WI38 (cell line): ENCODE data around the gene RLN3.
A peak's percentile ranks its signal among the peaks of the same experiment; 100 is the strongest.

Experiments used
- H3K4me3 ChIP-seq: 2 replicates; pipeline ENCODE4 v1.5.1; 2011; ENCODE audit warnings: low read depth, mild to moderate bottlenecking, control low read depth, low read length
- TF ChIP-seq, protein P1 (sequence below): IDR thresholded peaks from 2 replicates; pipeline ENCODE4 v1.5.1; 2012; ENCODE audit warnings: low read depth, mild to moderate bottlenecking, control low read depth, low read length

The RLN3 gene

DNA sequence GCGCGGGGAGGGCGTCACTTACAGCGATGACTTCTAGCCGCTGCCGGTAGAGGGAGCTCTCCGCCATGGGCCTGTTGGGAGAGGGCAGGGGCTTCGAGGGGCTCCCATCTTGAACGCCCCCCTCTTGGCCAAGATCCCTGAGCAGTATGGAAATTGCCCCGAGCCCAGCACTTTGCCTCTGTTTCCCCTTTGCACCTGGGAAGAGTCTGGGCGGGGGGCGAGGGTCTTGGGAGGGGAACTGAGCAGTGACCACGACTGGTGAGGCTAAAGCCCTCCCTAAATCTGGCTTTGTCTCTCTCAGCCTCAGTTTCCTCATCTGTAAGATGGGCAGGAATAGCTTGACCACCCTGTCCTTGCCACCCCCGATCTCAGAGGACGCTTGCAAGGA lies 31.1 kb downstream of the RLN3 start:
- TF ChIP-seq, protein P1, sequence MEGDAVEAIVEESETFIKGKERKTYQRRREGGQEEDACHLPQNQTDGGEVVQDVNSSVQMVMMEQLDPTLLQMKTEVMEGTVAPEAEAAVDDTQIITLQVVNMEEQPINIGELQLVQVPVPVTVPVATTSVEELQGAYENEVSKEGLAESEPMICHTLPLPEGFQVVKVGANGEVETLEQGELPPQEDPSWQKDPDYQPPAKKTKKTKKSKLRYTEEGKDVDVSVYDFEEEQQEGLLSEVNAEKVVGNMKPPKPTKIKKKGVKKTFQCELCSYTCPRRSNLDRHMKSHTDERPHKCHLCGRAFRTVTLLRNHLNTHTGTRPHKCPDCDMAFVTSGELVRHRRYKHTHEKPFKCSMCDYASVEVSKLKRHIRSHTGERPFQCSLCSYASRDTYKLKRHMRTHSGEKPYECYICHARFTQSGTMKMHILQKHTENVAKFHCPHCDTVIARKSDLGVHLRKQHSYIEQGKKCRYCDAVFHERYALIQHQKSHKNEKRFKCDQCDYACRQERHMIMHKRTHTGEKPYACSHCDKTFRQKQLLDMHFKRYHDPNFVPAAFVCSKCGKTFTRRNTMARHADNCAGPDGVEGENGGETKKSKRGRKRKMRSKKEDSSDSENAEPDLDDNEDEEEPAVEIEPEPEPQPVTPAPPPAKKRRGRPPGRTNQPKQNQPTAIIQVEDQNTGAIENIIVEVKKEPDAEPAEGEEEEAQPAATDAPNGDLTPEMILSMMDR = peak; percentile 75
- H3K4me3 ChIP-seq = no peak overlapping the region

GRCh38 chr19:14059652-14060155 lies 31.8 kb downstream of the RLN3 start:
- TF ChIP-seq, protein P1 = no peak

DNA sequence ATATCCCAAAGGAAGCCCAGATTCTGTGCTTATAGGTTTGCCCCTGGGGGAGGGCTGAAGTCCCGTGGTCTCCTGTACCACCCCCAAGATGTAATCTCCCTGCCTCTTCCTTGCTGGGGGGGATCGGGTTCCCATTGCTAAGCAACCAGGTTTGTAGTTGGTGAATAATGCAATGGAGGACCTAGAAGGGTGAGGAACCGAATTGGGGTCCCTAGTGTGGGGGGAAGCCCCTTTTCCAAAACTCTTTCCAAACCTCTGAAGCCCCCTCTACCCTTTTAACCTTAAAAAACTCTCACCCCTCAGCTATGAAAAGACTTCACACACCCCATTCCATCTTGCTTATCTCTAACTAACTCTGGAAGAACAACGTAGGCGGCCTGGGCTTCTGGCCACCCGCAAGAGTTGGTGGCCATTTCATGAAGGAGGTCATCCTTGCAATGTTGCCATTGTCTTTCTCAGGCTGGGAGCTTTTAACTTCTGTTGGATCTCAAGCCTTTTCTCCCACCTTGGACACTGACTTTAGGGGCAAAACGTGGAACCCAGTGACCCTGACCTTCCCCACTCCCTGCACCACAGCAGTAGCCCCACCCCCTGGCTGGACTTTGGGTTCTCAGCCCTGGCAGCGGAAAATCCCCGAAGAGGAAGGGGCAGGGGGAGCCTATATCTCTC lies 33.3 kb downstream of the RLN3 start:
- no peak overlapping the region for H3K4me3 ChIP-seq
- TF ChIP-seq, protein P1 = no peak

More at GRCh38 chr19:14059652-14060155, 31.8 kb downstream of the RLN3 start:
- H3K4me3 ChIP-seq = no peak overlapping the region

DNA sequence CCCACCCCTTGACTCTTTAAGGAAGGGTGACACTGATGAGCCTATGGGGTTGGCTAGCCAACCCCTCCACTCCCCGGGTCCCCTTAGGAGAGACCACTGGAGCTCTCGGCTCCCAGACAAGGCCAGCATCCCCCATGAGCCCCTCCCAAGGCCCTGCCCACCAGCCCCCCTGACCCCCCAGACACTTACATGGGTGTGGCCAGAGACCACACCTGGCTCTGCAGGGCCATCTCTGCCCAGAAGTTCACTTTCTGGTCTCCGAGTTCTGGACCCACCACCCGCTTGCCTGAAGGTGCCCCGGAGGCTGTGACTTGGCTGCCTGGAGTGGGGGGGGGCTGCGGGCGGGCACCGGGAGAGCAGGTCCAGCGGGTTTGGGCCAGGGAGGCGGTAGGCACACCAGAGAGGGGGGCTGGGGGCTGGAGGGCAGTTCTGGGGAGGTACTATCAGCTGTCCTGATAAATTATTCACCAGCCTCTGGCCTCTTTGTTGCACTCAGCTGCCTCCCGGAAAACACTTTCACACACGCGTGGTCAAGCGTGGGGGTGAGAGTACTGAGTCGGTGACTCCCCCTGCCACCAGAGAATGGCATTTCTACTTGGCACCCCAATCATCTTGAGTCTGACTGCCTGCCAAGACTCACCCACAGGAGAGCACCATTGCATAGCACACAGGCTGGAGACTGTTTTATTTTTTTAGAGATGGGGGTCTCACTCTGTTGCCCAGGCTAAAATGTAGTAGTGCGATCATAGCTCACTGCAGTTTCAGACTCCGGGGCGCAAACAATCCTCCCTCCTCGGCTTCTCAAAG lies 34.0 kb downstream of the RLN3 start, which contains the start of gene PALM3:
Gene PALM3 (minus strand): TSS at position 326 of the 807 bp plus-strand sequence. CDS start 96 bp downstream, at position 230.
- TF ChIP-seq, protein P1 = no peak
- no peak within 1 kb of the TSS for H3K4me3 ChIP-seq

DNA sequence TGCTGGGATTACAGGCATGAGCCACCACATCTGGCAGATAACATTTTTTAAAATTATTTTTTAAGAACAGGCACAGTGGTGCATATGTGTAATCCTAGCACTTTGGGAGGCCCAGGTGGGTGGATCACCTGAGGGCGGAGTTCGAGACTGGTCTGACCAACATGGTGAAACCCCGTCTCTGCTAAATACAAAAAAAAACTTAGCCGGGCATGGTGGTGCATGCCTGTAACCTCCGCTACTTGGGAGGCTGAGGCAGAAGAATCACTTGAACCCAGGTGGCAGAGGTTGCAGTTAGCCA lies 34.6 kb downstream of the RLN3 start:
- TF ChIP-seq, protein P1 = no peak
- no peak overlapping the region for H3K4me3 ChIP-seq

GRCh38 chr19:14063105-14063504 lies 35.2 kb downstream of the RLN3 start:
- no peak overlapping the region for H3K4me3 ChIP-seq
- TF ChIP-seq, protein P1 = no peak

- TF ChIP-seq, protein P1 = no peak
- H3K4me3 ChIP-seq = no peak overlapping the region
Observed at GRCh38 chr19:14066134-14066533, 38.2 kb downstream of the RLN3 start.
